Ectodermal cell (in vitro differentiated cells): Measurements from ENCODE around the gene GRAP2.
"Not testable (repeated sequence)": the region's sequence is repeated elsewhere in the genome, so short reads cannot be mapped to it uniquely, and the experiment has no call there.

Experiments
- H3K27ac ChIP-seq: 2 replicates; pipeline ENCODE4 v1.7.0; 2013; ENCODE audit warnings: mild to moderate bottlenecking, low read depth, low read length; ENCODE audit not compliant: insufficient read depth, poor library complexity, severe bottlenecking
- H3K27me3 ChIP-seq: 2 replicates; pipeline ENCODE4 v1.7.0; 2013; ENCODE audit warnings: mild to moderate bottlenecking, low read length; ENCODE audit not compliant: insufficient read depth, control insufficient read depth, poor library complexity, severe bottlenecking
- H3K36me3 ChIP-seq: one replicate; pipeline ENCODE4 v1.7.0; 2013; ENCODE audit warnings: low read length; ENCODE audit not compliant: control insufficient read depth, insufficient read depth
- H3K4me1 ChIP-seq: one replicate; pipeline ENCODE4 v1.7.0; 2013; ENCODE audit warnings: low read length; ENCODE audit not compliant: control insufficient read depth, insufficient read depth
- H3K4me3 ChIP-seq: 2 replicates; pipeline ENCODE4 v1.7.0; 2013; ENCODE audit warnings: low read depth, low read length, control low read depth; ENCODE audit not compliant: insufficient read depth
- H3K9me3 ChIP-seq: 2 replicates; pipeline ENCODE4 v1.7.0; 2013; ENCODE audit warnings: mild to moderate bottlenecking, low read length, moderate library complexity; ENCODE audit not compliant: control insufficient read depth
- WGBS, 2 experiments: methylation state at CpG; one replicate each; pipeline ENCODE4 v1.1.7; 2013; ENCODE audit warnings: missing lambda C conversion rate in 2 of 2; 5-methylcytosine and 5-hydroxymethylcytosine counted together

The GRAP2 gene

DNA sequence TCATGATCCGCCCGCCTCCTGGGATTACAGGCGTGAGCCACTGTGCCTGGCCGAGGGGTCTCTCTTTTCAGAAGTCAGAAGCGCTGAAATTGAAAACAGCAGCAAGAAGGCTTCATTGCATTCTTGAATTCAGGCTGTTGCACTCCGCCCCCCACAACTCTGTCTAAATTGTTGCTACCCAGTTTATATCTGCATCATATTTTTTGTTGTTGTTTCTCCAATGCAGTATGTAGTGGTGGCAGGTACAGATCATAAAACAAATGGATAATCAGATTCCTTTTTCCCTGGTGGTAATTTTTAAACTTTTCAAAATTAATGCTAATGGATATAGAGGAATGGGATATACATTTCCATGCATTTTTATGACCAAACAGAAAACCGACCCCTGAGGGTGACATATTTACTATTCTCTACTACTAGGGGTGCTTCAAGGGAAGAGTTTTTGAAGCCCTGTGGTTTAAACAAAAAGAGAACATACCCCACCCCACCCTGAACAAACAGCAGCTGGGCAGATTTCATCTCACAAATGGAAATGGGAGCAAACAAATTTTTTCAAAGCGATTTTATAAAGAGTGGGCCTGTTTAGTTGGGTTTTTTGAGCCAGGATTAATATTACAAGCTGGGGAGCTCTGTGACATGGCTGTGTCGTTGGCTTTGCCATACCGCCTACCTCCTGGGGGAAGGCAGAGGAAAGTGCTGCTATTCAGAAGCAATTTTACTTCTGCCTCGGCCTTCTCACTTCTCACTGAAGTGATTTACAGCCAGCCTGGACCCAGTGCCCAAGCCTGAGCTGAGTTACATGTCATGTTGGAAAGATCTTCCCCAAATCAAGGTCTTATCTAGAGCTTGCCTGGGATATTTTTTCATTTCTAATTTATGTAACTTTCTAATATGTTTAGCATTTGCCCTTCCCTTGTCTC, 43.3 kb downstream of the GRAP2 start:
- Histone ChIP-seq H3K4me1 (peaks cover 36% of the 10 kb centered on the region), H3K36me3 (no peaks in the 10 kb centered on the region), H3K4me3 (no peak overlapping the region), H3K27ac (no peak overlapping the region), H3K9me3 (no peaks in the 10 kb centered on the region), H3K27me3 (no peaks in the 10 kb centered on the region)
- WGBS, 2 experiments = 74 to 76% methylated on average over 10 of the region's 11 CpGs

DNA sequence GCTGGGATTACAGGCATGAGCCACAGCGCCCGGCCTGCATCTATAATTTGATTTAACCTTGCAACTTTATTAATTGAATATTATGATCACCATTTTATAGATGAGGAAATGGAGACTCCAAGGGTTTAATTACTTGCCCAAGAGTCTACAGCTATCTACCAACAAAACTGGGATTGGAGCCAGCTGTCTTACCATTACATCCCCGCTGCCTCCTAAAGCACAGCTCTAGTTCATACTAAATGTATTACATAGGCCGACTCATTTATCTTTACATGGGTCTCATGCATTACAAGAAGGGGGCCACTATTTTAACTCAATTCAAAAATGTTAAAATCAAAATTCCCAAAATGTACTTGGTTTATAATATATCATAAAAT, 45.2 kb downstream of the GRAP2 start:
- Histone ChIP-seq H3K36me3 (no peaks in the 10 kb centered on the region), H3K27me3 (no peaks in the 10 kb centered on the region), H3K27ac (no peak overlapping the region), H3K4me3 (no peak overlapping the region), H3K9me3 (no peaks in the 10 kb centered on the region), H3K4me1 (peaks cover 29% of the 10 kb centered on the region)
- 97 to 98% methylated on average over 4 of the region's 4 CpGs for WGBS, 2 experiments

DNA sequence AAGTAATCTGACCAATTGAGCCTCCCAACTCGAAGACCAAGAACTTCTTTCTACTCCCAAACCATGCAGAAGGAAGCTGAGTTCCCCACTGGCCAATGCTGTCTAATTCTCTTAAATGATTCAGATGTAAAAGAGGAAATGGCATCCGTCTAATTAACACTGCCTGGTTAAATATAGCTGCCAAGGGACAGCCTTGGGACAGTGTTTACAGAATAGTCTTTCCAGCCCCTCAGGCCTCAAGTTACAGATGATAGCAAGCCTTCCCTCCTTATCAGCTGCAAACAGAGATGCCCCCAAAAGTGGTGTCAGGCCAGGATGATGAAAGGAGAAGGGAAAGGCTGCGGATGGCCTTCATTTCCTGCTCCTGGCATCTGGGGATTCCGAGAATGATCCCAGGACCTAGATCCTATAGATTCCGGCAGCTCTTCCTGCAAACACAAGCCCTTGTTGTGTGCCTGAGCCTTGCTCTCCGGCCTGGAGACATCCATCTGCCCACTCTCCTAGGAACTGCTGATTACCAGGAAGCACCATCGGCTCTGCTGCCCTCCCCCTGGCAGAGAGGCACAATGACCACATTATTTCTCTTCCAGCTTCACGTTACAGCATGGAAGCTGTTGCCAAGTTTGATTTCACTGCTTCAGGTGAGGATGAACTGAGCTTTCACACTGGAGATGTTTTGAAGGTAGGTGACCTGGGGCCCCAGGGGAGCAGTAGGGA, 45.8 kb downstream of the GRAP2 start:
- Histone ChIP-seq H3K4me3 (no peak overlapping the region), H3K9me3 (no peaks in the 10 kb centered on the region), H3K36me3 (no peaks in the 10 kb centered on the region), H3K4me1 (peaks cover 29% of the 10 kb centered on the region), H3K27me3 (no peaks in the 10 kb centered on the region), H3K27ac (no peak overlapping the region)
- 81 to 82% methylated on average over 7 to 8 of the region's 8 CpGs for WGBS, 2 experiments

DNA sequence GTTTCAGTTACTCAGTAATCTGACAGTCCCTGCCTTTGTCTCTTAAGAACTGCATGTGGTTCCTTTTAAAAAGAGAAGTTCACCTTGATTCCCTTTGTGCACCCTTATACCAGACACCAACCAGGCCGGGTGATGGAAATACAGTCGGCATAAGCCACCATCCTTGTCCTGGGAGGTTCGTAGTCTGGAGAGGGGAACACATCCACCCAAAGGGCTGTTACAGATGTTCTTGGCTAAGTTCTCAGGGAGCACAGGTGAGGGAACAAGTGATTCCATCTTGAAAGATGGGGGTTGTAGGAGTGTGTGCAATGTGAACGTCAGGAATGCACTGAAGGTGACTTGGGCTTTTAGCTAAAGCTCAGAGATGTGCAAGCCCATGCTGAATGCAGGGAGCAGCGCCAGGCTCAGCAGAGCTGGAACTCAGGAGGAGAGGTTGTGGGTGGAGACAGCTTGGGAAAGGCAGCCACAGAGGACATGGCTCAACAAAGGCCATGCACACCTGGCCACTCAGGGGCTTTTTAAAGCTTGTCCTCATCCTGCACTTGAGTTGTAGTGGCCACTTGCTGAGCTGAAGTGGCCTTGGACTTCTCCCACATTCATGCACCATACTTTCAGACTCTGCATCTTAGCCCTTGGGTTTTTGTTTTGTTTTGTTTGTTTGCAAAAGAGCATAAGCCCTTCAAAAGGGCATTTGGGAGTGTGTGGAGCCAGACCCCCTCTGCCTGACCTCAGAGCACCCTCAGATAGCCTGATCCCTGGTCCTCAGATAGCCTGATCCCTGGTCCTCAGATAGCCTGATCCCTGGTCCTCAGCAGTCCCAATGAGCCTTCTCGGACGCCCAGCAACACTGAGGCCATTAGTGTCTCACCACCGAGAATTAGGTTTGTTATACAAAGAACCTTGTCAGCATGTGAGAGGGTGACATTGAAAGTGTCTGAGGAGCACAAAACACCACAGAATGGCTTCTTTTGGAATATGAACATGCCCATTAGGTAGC, 46.6 kb downstream of the GRAP2 start:
- 93 to 94% methylated on average over 8 of the region's 8 CpGs for WGBS, 2 experiments
- H3K27ac ChIP-seq = no peak overlapping the region

DNA sequence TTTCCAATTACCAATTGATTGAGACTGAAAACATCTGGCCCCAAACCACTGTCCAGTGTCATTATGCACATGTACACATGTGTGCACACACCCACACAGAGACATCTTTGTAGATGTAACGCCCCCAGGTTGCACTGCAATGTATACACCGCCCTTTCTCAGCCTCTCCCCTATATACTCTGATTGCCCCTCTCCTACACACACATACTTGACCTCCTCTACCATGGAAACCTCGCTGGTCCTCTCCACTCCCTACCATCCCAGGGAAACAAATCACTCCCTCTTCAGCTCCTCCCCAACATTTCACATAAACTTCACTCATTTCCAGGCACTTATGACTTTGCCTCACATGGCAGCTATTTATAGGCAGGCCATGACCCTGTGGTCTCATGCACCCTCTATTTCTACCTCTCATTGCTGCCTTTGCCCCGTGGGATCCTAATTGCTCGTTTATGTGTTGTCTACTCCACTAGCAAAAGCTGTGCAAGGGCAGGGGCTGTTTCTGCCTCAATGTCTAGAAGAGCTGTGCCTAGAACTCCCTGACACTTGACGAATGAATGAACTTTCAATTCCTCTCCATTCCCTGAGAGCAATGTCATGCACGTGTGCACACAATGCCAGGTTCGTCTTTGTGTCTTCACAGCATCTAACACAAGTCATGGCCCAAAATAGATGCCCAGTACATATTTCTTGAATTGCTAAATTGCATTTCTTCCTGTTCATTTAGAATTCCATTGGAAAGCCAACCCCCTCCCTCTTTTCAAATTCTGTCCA, 49.3 kb downstream of the GRAP2 start:
- 93 to 94% methylated on average over 8 of the region's 8 CpGs for WGBS, 2 experiments
- H3K27ac ChIP-seq = no peak overlapping the region
- peaks cover 14% of the 10 kb centered on the region for H3K4me1 ChIP-seq
- H3K4me3 ChIP-seq = no peak overlapping the region
- no peaks in the 10 kb centered on the region for H3K27me3 ChIP-seq
- H3K9me3 ChIP-seq = no peaks in the 10 kb centered on the region
- no peaks in the 10 kb centered on the region for H3K36me3 ChIP-seq

More for the DNA sequence above, 46.6 kb downstream of the GRAP2 start:
- no peaks in the 10 kb centered on the region for H3K36me3 ChIP-seq
- H3K27me3 ChIP-seq = no peaks in the 10 kb centered on the region
- H3K9me3 ChIP-seq = no peaks in the 10 kb centered on the region
- H3K4me3 ChIP-seq = no peak overlapping the region
- peaks cover 29% of the 10 kb centered on the region for H3K4me1 ChIP-seq

DNA sequence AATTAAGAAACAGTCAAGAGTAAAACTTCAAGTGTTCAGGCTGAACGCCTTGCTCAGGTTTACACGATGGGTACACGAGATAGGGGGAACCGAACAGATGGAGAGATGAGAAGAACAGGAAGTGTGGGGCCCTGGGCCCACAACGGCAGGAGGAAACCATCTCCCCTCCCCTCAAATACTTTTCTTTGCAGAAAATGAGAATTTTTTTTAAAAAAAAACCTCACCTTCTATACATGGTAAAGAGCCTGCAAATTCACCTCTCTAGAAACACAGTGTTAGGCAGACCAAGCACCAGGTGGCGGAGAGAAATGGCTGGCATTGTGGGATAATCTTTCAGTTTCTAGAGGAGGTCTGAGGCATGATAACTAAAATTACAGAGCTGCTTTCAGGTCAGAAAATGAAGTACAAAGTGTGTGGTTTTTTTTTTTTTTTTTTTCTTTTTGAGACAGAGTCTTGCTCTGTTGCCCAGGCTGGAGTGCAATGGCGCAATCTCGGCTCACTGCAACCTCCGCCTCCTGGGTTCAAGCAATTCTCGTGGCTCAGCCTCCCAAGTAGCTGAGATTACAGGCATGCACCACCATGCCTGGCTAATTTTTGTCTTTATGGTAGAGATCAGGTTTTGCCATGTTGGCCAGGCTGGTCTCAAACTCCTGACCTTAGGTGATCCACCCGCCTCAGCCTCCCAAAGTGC, 50.9 kb downstream of the GRAP2 start:
- not testable (repeated sequence) for H3K27ac ChIP-seq, H3K36me3 ChIP-seq, H3K9me3 ChIP-seq, H3K4me3 ChIP-seq, H3K4me1 ChIP-seq, H3K27me3 ChIP-seq
- WGBS, 2 experiments = 95 to 96% methylated on average over 11 of the region's 11 CpGs

DNA sequence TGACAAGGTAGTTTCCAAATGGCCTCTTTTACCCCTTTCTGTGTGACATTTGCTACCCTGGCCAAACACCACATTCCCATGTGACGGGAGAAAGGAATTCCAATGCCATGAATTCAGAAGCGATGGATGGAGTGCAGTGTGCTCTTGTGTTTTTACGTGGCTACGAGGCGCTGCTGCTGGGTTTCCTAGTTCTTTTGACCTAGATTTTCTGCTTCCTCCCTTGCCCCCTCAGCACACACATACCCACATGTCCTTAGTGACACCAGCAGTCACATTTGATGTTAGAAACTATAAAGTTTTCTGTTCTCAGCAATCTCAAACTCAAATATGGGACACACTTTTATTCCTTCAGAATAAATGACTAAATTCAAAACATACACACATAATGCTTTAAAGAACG, 51.5 kb downstream of the GRAP2 start:
- H3K27ac ChIP-seq = no peak overlapping the region
- 91 to 92% methylated on average over 6 of the region's 6 CpGs for WGBS, 2 experiments
- no peaks in the 10 kb centered on the region for H3K36me3 ChIP-seq
- H3K4me3 ChIP-seq = no peak overlapping the region
- H3K9me3 ChIP-seq = no peaks in the 10 kb centered on the region
- H3K27me3 ChIP-seq = no peaks in the 10 kb centered on the region
- peaks cover under 1% of the 10 kb centered on the region for H3K4me1 ChIP-seq

DNA sequence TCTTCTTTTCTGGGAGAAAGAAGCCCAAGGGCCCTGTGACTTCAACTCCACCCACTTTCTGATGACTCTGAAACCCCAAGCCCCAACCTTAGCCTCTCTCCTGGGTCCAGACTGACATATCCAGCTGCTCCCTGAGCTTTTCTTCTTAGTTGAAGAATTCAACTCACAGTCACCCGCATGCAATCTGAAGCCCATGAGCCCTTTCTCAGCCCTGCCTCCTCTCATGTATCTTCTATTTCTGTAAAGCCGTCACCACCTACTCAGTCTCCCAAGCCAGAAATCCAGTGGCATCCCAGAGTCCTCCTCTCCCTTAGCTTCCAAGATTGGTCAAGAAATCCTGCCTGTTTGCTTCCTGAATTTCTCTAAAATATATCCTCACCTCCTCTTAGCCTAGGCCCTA, 52.2 kb downstream of the GRAP2 start:
- Histone ChIP-seq H3K4me3 (no peak overlapping the region), H3K27me3 (no peaks in the 10 kb centered on the region), H3K9me3 (no peaks in the 10 kb centered on the region), H3K4me1 (no peaks in the 10 kb centered on the region), H3K36me3 (no peaks in the 10 kb centered on the region), H3K27ac (no peak overlapping the region)
- WGBS, 2 experiments = 90 to 95% methylated on average over 2 of the region's 2 CpGs

DNA sequence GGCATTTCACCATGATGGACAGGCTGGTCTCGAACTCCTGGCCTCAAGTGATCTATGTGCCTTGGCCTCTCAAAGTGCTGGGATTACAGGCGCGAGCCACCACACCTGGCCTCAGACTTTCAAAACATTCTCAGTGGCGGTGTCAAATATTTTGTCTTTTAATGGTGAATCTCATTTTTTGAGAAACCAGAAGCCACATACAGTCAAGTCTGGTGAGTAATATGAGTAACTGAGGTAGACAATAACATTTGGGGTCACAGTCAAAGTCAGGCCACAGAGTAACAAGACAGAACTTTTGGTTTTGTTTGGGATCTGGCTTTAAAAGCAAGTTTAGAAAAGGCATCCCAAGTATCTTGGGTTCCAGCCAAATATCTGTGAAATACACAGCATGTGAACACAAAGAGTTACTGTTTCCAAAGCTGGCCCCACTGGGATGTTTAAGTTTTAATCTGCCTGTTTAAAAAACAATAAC, 53.7 kb downstream of the GRAP2 start:
- WGBS, 2 experiments = 91% methylated on average over 4 of the region's 4 CpGs
- Histone ChIP-seq H3K9me3 (no peaks in the 10 kb centered on the region), H3K27ac (no peak overlapping the region), H3K36me3 (no peaks in the 10 kb centered on the region), H3K4me1 (peaks cover 9% of the 10 kb centered on the region), H3K4me3 (no peak overlapping the region), H3K27me3 (no peaks in the 10 kb centered on the region)
